ENCODE measurements around the gene TNFSF9.

Gene TNFSF9, protein sequence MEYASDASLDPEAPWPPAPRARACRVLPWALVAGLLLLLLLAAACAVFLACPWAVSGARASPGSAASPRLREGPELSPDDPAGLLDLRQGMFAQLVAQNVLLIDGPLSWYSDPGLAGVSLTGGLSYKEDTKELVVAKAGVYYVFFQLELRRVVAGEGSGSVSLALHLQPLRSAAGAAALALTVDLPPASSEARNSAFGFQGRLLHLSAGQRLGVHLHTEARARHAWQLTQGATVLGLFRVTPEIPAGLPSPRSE

DNA sequence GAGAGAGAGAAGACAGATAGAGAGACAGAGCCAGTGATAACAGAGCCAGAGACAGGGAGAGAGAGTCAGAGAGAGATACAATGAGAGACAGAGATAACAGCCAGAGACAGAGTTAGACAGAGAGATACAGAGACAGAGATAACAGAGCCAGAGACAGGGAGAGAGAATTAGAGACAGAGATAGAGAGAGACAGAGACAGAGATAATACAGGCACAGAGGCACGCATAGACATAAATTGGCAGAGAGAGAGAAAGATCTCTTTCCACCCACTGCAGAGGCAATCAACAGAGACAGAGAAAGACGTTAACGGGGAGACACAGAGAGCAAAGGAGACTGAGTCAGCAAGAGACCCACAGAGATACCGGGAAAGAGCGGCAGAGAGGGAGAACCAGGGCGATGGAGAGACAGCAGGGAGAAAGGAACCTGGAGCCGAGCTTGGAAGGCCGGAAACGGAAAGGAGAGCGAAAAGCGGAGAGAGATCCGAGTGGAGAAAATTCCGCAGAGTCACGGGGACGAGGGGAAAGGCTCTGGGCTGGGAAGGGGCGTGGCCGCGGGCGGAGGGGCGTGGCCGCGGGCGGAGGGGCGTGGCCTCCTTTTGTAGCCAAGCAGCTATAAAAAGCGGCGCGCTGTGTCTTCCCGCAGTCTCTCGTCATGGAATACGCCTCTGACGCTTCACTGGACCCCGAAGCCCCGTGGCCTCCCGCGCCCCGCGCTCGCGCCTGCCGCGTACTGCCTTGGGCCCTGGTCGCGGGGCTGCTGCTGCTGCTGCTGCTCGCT, at the start of gene TNFSF9:
Gene TNFSF9, plus strand, starts transcription at position 641 of the 777 bp plus-strand sequence. Its CDS starts 11 bp downstream, at position 652.
- peak; percentile 46 for DNase-seq

DNA sequence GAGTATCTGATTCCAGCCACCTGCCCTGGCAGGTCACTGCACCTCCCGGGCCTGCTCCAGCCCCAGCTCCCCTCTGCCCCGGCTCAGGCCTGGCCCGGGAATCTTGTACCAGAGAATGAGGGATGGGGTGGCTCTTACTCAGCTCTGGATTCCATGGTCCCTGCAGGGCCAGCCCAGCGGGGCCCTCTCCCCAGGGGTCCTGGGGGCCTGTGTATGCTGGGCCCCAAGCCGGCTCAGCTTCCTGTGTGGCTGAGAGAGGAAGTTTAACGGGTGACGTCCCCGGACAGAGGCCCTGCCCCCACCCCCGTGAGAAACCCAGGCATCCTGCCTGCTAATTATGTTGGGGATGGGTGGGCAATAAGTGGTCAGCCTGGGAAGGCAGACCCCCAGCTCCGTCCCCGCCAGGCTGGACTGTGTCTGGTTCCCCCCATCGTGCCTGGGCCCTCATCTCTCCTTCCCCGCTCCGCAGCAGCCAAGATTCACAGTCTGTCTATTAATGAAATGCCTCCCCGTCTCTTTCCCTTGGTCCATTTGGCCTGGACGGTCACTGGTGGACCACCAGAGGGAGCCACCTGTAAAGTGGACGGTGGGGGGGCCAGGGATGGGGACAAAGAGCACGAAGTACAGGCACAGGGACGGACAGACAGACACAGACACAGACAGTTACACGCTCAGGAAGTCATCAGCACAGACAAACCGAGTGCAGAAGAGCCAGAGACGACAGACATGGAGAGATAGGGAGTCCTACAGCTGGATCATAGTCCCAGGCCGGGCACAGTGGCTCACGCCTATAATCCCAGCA, 49.1 kb upstream of the TNFSF9 start, which contains the start of gene DENND1C:
Gene DENND1C, minus strand, starts transcription at position 247 of the 802 bp plus-strand sequence. Its CDS starts 92 bp downstream, at position 155.
- peak; percentile 2 for DNase-seq

DNA sequence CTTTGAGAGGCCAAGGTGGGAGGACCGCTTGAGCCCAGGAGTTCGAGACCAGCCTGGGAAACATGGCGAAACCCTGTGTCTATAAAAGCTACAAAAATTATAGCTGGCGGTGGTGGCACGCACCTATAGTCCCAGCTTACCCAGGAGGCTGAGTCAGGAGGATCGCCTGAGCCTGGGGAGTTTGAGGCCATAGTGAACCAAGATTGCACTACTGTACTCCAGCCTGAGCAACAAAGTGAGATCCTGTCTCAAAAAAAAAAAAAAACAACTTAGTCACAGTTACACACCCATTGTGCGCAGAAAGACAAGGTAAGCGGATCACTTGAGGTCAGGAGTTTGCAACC, 48.5 kb upstream of the TNFSF9 start:
- DNase-seq, result no peak

DNA sequence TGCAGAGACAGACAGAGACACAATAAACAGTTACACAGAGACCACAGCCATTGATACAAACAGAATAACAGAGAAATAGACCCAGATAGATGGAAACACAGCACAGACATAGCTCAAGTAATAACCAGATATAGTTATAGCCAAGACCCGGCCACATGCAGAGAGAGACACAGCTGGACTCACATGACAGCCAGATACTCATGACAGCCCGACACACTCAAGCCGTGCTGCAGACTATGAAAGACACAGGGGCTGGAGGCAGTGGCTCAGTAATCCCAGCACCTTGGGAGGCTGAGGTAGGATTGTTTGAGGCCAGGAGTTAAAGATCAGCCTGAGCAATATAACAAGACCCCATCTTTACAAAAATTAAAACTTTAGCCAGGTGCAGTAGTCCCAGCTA, 47.6 kb upstream of the TNFSF9 start:
- DNase-seq, result no peak

DNA sequence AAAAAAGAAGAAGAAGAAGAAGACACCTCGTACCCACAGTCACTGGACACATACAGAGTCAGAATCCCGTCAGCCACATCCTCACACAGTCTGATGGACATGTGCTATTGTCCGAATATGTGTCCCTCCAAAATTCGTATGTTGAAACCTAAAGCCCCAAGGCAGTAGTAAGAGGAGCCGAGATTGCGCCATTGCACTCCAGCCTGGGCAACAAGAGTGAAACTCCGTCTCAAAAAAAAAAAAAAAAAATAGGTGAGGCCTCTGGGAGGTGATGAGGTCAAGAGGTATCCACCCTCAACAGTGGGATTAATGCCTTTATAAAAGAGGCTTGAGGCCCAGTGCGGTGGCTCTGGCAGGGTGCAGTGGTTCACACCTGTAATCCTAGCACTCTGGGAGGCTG, 46.6 kb upstream of the TNFSF9 start:
- DNase-seq, result no peak

DNA sequence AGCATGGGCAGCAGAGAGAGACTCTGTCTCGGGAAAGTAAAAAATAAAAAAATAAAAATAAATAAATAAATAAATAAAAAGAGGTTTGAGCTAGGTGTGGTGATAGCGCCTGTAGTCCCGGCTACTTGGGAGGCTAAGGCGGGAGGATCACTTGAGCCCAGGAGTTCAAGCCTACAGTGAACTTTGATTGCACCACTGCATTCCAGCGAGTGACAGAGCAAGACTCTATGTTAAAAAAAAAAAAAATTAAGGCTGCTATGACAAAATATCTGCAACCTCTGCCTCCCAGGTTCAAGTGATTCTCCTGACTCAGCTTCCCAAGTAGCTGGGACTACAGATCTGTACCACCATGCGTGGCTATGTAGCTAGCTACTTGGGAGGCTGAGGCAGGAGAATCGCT, 46.0 kb upstream of the TNFSF9 start:
- DNase-seq, result no peak

DNA sequence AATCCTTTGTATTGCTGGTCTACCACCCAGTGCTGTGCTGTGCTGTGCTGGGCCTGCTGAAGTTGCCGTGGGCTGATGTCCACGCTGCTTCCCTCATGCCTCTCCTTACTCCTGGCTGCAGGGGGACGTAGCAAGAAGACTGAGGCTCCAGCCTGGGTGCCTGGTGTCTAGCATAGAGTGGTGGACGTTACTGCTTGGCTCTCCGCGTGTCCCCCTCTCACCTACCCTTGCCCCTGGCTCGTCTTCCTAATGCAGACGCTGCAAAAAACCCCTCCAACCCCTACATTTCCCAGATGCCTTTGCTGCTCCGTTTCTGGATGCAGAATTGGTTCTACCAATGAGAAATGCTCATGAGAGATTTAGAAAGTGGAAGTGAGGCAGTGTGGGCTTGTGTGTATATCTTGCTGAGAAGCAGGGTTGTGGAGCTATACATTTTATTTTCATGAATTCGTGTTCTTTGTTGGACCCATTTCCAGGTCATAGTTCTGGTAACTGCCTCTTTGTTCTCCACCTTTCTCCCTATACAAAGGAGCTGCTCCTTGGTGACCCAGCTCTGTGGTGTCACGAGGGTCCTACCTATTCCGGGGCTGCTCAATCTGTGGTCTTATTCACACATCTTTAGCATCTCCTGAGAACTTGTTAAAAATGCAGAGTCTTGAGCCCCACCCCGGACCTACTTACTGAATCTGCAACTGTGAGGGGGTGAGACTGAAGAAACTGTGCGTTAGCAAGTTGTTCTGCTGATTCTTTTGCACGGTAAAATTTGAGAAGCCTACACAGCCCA, 41.4 kb upstream of the TNFSF9 start:
- DNase-seq, result no peak

DNA sequence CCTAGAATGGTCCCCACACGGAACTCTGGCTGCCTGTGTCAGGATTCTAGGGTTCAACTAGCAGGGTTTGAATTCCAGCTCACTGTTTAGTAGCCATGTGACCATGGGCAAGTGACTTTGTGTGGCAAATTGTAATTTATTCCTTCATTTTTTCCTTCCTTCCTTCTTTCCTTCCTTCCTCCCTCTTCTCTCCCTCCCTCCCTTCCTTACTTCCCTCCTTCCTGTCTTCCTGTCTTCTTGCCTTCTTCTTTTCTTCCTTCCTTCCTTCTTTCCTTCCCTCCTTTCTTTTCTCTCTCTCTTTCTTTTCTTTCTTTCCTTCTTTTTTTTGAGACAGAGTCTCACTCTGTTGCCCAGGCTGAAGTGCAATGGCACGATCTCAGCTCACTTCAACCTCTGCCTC, 40.7 kb upstream of the TNFSF9 start:
- DNase-seq, result no peak

DNA sequence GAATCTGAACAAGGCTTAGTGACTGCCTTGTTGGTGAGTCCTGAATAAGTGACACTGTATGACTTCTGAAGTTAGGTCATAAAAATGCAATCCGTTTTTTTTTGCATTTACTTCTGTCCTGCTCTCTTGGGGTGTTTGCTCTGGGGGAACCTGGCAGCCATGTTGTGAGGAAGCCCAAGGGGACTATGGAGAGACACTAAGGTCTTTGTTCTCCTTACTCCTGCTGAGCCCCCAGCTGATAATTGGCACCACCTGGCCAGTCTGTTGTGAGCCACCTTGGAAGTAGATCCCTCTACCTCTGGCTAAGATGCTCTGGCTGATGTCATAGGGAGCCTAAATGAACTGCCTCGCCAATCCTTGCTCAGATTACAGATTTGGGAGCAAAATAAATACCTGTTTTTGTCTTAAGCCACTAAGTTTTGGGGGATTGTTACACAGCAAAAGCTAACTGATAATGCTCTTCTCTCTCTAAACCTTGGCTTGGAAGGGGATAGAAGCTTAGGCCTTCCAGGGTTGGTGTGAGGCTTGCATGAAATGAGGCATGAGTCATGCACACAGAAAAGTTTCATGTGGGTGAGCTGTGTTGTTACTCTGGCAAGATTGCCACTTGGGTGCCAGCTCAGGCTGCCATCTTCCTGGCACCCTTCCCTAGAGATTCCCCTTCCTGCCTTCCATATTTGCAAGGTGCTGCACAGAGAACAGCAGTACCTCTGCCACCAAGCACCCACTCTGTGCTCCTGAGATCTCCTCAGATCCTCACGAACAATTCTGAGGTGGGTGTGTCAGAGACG, 38.8 kb upstream of the TNFSF9 start:
- no peak for DNase-seq

DNA sequence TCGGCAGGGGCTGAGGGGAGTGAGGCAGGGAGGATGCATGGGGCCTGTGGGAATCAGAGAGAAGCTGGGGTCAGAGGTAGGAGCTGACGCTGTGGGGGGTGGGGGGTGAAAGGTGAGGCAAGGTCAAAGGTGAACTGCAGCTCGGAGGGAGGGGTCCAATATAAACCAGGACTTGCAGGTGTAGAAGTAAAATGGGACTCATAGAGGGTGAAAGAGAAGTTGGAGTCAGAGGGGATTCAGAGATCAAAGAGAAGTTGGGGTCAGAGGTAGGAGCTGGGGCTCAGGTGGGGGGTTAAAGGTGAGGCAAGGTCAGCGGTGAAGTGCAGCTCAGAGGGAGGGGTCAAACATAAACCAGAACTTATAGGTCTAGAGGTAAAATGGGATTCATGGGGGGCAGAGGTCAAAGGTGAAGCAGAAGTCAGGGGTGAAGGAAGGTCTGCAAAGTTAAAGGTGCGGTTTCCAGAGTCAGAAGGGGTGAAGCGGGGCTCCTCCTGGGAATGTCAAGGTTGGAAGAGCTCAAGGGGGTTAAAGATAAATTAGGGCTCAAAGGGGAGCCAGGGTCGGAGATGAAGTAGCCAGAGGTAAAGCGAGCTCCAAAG, 36.3 kb upstream of the TNFSF9 start:
- DNase-seq, result no peak

DNA sequence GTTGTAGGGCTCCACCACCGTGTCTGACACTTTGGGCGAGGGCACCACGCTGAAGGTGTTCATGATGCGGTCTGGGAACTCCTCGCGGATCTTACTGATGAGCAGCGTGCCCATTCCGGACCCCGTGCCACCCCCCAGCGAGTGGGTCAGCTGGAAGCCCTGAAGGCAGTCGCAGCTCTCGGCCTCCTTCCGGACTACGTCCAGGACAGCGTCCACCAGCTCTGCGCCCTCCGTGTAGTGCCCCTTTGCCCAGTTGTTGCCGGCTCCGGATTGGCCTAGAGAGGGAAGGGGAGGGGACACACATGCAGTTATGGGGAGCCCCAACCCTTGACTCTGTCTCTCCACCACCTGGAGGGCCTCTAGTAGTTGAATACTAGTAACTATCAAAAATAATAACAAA, 34.9 kb upstream of the TNFSF9 start:
- DNase-seq, result no peak

DNA sequence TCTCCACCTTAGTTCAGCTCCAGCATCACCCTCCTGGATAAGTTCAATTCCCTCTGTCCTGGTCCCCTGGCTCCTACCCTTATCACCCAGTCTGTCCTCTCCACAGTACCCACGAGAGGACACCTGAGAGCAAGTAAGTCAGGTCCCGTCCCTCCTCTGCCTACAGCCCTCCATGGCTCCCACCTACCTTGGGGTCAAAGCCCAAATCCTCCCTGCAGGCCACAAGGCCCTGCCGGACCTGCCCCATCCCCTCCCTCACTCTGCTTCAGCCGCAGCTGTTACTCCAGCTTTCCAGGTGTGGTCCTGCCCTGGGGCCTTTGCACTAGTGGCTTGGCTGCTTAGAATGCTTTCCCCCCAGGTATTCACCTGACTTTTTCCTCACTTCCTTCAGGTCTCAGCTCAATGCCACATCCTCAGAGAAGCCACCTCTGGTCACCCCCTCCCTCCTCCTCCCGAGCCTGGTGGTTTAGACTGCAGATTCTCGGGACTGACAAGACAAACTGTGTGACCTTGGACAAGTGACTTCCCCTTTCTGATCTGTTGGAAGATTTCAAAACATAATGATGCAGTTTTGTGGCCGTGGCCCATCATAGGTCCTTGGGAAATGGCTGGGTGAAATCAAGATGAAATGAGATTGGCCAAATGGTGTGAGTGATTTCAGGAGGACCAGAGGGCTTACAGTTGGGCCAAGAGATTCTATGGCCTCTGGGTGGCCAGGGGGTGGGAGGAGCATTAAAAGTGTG, 32.4 kb upstream of the TNFSF9 start:
- DNase-seq, result no peak

DNA sequence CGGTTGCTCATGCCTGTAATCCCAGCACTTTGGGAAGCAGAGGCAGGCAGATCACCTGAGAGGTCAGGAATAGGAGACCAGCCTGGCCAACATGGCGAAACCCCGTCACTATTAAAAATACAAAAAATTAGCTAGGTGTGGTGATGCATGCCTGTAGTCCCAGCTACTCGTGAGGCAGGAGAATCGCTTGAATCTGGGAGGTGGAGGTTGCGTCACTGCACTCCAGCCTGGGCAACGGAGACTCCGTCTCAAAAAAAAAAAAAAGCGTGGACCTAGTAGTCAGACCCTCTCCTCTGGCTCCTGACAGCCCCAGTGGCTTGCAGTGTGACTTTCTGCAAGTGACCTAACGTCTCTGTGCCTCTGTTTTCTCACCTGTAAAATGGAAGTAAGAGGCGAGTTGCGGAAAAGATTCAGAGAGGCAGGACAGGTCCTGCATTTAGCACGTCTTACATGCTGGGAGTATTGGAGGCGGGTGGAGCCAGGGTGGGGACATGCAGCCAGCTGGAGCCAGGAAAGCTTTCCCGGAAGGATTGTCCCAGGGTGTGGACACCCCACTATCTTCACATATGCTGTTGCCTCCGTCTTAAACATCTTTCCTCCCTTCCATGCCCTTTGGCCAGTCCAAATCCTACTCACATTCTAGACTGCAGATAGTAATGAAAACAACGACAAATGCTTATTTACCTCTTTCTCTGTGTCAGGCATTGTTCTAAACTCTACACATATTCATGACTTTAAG, 31.6 kb upstream of the TNFSF9 start:
- no peak for DNase-seq

DNA sequence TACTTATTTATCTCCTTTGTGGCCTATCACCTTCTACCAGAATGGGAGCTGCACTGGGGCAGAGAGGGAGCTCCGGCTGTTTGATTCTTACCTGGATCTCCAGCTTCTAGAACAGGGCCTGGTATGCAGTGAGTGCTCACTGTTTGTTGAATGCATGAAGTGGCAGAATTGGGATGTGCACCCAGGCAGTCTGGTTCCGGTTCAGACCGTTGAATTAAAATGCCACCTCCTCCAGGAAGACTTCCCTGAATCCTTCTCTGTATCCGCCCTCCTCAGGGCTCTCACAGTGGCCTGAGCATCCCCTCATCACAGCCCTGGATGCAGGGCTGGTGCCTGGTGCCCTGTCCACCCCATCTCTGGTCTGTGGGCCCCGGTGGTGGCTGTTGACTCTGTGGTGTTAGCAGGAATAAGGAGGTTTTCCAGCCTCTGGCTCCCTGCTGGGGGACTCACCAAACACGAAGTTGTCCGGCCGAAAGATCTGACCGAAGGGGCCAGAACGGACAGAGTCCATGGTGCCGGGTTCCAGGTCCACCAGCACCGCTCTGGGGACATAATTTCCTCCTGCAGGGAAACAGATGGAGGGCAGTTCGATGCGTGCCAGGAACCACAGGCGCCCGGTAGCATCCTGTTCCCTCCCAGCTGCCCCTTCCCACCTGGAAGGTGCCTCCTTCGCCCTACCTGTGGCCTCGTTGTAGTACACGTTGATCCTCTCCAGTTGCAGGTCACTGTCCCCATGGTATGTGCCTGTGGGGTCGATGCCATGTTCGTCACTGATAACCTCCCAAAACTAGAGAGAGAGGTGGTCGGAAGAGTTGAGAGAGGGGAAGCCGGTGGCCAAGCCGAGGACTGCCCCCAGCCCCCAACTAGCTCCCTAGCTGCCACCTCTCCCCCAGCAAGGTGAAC, 29.7 kb upstream of the TNFSF9 start:
- no peak for DNase-seq

DNA sequence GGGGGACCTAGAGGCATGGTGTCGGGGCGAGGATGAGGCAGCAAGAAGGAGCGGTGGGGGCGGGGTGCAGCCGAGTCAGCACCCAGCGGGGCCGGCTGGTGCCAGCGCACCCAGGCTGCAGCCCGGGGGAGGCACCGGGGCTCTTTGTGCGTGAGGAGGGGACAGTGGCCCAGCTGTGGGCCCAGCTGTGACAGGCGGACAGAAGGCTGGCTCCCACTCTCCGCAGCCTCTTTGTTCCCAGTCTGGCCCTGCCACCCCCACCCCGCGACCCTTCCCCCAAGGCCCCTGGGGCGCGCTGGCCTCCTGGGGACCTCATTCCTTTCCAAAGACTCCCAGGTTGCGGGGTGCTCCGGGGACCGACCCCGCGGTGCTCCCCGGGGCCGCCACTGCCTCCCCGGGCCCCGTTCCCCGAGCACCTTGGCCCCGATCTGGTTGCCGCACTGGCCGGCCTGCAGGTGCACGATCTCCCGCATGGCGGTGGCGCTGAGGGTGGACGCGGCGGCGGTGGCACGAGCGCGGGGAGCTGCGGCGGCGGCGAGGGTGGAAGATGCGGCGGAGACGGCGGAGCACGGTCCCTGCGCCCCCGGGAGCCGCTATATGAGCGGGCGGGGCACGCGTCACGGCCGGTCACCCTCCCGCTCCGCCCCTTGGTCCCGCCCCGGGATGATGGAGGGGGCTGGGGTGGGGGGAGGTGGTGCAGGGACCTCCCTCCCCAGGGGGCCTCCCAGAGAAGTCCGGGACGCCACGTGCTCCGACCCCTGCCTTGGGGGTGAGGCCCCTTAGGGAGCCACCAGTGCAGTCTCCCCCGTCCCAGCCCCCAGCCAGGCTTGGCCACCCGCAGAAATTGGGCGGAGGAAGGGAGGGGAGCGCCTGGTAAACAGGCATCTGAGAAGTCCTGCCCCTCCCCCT, 28.8 kb upstream of the TNFSF9 start, which contains the start of gene TUBB4A:
Gene TUBB4A, minus strand, starts transcription at position 570 of the 909 bp plus-strand sequence. Its CDS starts 97 bp downstream, at position 473.
- no peak for DNase-seq

DNA sequence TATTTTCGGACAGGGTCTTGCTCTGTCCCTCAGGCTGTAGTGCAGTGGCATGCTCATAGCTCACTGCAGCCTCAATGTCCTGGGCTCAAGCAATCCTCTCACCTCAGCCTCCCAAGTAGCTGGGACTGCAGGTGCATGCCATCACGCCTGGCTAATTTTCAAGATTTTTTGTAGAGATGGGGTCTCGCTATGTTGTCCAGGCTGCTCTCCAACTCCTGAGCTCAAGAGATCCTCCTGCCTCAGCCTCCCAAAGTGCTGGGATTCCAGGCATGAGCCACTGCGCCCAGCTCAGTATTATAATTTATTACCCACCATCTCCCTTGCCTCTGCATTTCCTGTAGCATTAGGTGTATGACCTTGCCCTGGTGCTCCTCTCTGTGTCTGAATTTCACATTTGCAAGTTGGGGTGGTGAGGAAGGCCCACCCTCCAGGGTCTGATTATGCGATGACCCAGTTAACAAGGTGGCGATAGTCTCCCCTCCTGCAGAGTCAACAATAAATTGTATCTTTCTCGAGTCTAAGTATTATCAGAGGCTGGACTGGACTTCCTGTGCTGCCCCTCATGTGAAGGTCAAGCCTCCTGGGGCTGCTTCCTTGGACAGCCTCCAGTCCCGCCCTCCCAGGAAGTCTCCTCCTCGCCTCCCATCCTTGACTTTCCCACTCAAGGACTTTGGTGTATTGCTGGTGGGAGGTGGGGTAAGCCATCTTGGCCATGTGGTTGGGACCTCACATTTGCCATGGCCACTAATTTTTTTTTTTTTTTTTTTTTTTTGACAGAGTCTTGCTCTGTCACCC, 27.2 kb upstream of the TNFSF9 start:
- no peak for DNase-seq

Data from NCI-H146 (cell line).